Keratinocyte (primary cell): Measurements from ENCODE around the gene PI4KA. TPM values are rescaled to one million over a fixed set of nuclear protein-coding genes. Genes with fewer than 3 reads are reported as not detected.

Source experiments
- DNase-seq: peaks from one replicate; pipeline ENCODE4 v3.0.0-alpha.2; 2011; ENCODE audit warnings: low read depth, missing footprints, low spot score
- FAIRE-seq: peaks from 2 replicates; lab custom pipeline; 2011; peaks lifted over from hg19 to GRCh38; lab: Jason Lieb, UNC
- H2AFZ ChIP-seq: 2 replicates; pipeline ENCODE4 v1.6.0; 2012; ENCODE audit warnings: low read length, control low read depth, inconsistent platforms; ENCODE audit not compliant: control insufficient read depth
- H3K27ac ChIP-seq: 2 replicates; pipeline ENCODE4 v1.5.1; 2011; ENCODE audit warnings: low read length; ENCODE audit not compliant: control insufficient read depth, insufficient read depth
- H3K27me3 ChIP-seq: 3 replicates; pipeline ENCODE4 v1.6.0; 2011; ENCODE audit warnings: low read length; ENCODE audit not compliant: control insufficient read depth, insufficient read depth; ENCODE audit errors: extremely low read depth
- H3K36me3 ChIP-seq, 2 experiments: 2 replicates in 1 of 2; 3 replicates in 1 of 2; pipeline ENCODE4 v1.5.1; 2011; ENCODE audit warnings: low read length in 2 of 2, mild to moderate bottlenecking in 1 of 2; ENCODE audit not compliant: control insufficient read depth in 2 of 2, insufficient read depth in 2 of 2; ENCODE audit errors: extremely low read depth in 1 of 2
- H3K4me1 ChIP-seq: 3 replicates; pipeline ENCODE4 v1.5.1; 2011; ENCODE audit warnings: low read length; ENCODE audit not compliant: control insufficient read depth, insufficient read depth; ENCODE audit errors: extremely low read depth
- H3K4me2 ChIP-seq: 3 replicates; pipeline ENCODE4 v1.6.0; 2011; ENCODE audit warnings: low read depth, low read length; ENCODE audit not compliant: control insufficient read depth, insufficient read depth; ENCODE audit errors: extremely low read depth
- H3K4me3 ChIP-seq, 3 experiments: fragments of 200-600 bp in 1 of 3; sonication (generic) in 1 of 3; 2 replicates in 2 of 3; 3 replicates in 1 of 3; pipeline ENCODE4 v1.5.1; 2011 to 2016; ENCODE audit warnings: low read length in 3 of 3, mild to moderate bottlenecking in 3 of 3, control low read depth in 2 of 3, inconsistent platforms in 1 of 3, low read depth in 1 of 3, mixed read lengths in 1 of 3, mixed run types in 1 of 3, moderate library complexity in 1 of 3; ENCODE audit not compliant: control insufficient read depth in 2 of 3, insufficient read depth in 2 of 3; ENCODE audit errors: extremely low read depth in 1 of 3
- H3K79me2 ChIP-seq: 2 replicates; pipeline ENCODE4 v1.6.0; 2012; ENCODE audit warnings: low read length; ENCODE audit not compliant: control insufficient read depth, insufficient read depth
- H3K9ac ChIP-seq: 3 replicates; pipeline ENCODE4 v1.6.0; 2011; ENCODE audit warnings: low read length; ENCODE audit not compliant: control insufficient read depth, insufficient read depth; ENCODE audit errors: extremely low read depth
- H3K9me1 ChIP-seq: 3 replicates; pipeline ENCODE4 v1.6.0; 2011; ENCODE audit warnings: low read length; ENCODE audit not compliant: control insufficient read depth, insufficient read depth; ENCODE audit errors: extremely low read depth
- H3K9me3 ChIP-seq: 2 replicates; pipeline ENCODE4 v1.5.1; 2012; ENCODE audit warnings: low read depth, low read length; ENCODE audit not compliant: control insufficient read depth
- H4K20me1 ChIP-seq: 3 replicates; pipeline ENCODE4 v1.6.0; 2011; ENCODE audit warnings: low read length; ENCODE audit not compliant: control insufficient read depth, insufficient read depth; ENCODE audit errors: extremely low read depth
- EZH2 ChIP-seq: IDR thresholded peaks from one replicate; pipeline ENCODE4 v1.6.1; 2012; ENCODE audit warnings: inconsistent platforms, mild to moderate bottlenecking, low read length, moderate library complexity
- dilution Hi-C: fragments of 300-500 bp; cut with MboI; formaldehyde crosslinking; loops from one replicate; pipeline ENCODE4 v1.7.0; 2020; ENCODE audit warnings: low sequenced_read_pairs; ENCODE audit not compliant: extremely low pct_ligation_motif_present
- polyA plus RNA-seq, 5 experiments: library from polyadenylated mRNA; depleted of rRNA in 3 of 5; stranded (reverse) in 3 of 5; stranded (forward) in 1 of 5; unstranded in 1 of 5; fragments of >200 nt; gene quantifications; 1 replicate in 1 of 5; 2 replicates in 3 of 5; 3 replicates in 1 of 5; pipeline versions ENCODE4 v1.2.1 to v1.2.3, GENCODE V29; 2011 to 2012; ENCODE audit warnings: missing spikeins in 2 of 5, low read depth in 1 of 5, low replicate concordance in 1 of 5
- TF ChIP-seq, protein P1 (sequence below), 3 experiments: IDR thresholded peaks in 1 of 3; conservative IDR thresholded peaks in 1 of 3; optimal IDR thresholded peaks in 1 of 3; 2 replicates in 2 of 3; 3 replicates in 1 of 3; pipeline versions ENCODE3 to v1.5.1; 2011; ENCODE audit warnings: low read length in 3 of 3, mild to moderate bottlenecking in 3 of 3, moderate library complexity in 2 of 3, control low read depth in 1 of 3, inconsistent platforms in 1 of 3; ENCODE audit not compliant: insufficient read depth in 2 of 3; ENCODE audit errors: extremely low read depth in 1 of 3

PI4KA gene
- polyA plus RNA-seq, 1 donor (not counting 4 experiments of a cell fraction or from before 2014, with no cell fraction given), result 13.6 TPM

- H4K20me1 ChIP-seq, result no peaks in the 10 kb centered on the region
- no peaks in the 10 kb centered on the region for H3K27me3 ChIP-seq
- H3K36me3 ChIP-seq, result peaks cover 23 to 32% of the 10 kb centered on the region in 2 experiments
- no peak overlapping the region for H2AFZ ChIP-seq
- FAIRE-seq, result peak; percentile 87
- peaks cover 9% of the 10 kb centered on the region for H3K4me1 ChIP-seq
- no peaks in the 10 kb centered on the region for H3K79me2 ChIP-seq
- dilution Hi-C loops, result no loop called here
- TF ChIP-seq, protein P1, sequence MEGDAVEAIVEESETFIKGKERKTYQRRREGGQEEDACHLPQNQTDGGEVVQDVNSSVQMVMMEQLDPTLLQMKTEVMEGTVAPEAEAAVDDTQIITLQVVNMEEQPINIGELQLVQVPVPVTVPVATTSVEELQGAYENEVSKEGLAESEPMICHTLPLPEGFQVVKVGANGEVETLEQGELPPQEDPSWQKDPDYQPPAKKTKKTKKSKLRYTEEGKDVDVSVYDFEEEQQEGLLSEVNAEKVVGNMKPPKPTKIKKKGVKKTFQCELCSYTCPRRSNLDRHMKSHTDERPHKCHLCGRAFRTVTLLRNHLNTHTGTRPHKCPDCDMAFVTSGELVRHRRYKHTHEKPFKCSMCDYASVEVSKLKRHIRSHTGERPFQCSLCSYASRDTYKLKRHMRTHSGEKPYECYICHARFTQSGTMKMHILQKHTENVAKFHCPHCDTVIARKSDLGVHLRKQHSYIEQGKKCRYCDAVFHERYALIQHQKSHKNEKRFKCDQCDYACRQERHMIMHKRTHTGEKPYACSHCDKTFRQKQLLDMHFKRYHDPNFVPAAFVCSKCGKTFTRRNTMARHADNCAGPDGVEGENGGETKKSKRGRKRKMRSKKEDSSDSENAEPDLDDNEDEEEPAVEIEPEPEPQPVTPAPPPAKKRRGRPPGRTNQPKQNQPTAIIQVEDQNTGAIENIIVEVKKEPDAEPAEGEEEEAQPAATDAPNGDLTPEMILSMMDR (optimal IDR thresholded peaks at IDR 0.05 in 1 of 3, IDR thresholded peaks at IDR 0.05 in 1 of 3, conservative IDR thresholded peaks at IDR 0.05 in 1 of 3; ENCODE audit: extremely low read depth in 1 of 3, insufficient read depth in 2 of 3, low read length in 3 of 3), result no peak
- no peak for TF ChIP-seq EZH2
- H3K27ac ChIP-seq, result no peak overlapping the region
- DNase-seq, result peak; percentile 28
- H3K4me3 ChIP-seq, result no peak overlapping the region
- H3K9me1 ChIP-seq, result no peaks in the 10 kb centered on the region
- no peak overlapping the region for H3K9ac ChIP-seq
- H3K4me2 ChIP-seq, result no peak overlapping the region
- no peaks in the 10 kb centered on the region for H3K9me3 ChIP-seq
Measured at GRCh38 chr22:20807315-20807752, 51.3 kb downstream of the PI4KA start.

DNA sequence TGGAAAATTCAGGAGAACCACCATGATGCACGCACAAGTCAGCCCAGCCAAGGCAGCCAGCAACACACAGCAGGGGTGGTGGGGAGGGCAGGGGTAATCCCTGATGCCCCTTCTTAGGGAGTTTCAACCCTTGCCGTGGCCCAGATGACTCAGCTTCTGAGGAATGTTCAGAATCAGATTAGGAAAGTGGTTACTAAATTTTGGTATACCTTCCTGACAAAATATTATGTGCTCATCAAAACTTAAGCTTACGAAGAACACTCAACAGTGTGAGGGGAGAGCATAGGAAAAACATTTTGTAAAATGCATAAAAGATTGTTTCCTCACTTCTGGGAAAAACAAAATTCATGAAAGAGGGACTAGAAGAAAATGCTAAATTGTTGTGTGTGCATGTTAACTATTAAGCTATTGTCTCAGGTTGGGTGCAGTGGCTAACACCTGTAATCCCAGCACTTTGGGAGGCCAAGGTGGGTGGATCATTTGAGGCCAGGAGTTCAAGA lies 52.6 kb downstream of the PI4KA start:
- H3K9me1 ChIP-seq, result no peaks in the 10 kb centered on the region
- TF ChIP-seq, protein P1 (optimal IDR thresholded peaks at IDR 0.05 in 1 of 3, IDR thresholded peaks at IDR 0.05 in 1 of 3, conservative IDR thresholded peaks at IDR 0.05 in 1 of 3; ENCODE audit: extremely low read depth in 1 of 3, insufficient read depth in 2 of 3, low read length in 3 of 3), result no peak
- TF ChIP-seq EZH2, result no peak
- FAIRE-seq (no peak), DNase-seq (no peak)
- H2AFZ ChIP-seq, result no peak overlapping the region
- H3K79me2 ChIP-seq, result no peaks in the 10 kb centered on the region
- H3K27me3 ChIP-seq, result no peaks in the 10 kb centered on the region
- no peaks in the 10 kb centered on the region for H3K9me3 ChIP-seq
- peaks cover 9% of the 10 kb centered on the region for H3K4me1 ChIP-seq
- no peak overlapping the region for H3K27ac ChIP-seq
- dilution Hi-C loops, result no loop called here
- peaks cover 23 to 30% of the 10 kb centered on the region in 2 experiments for H3K36me3 ChIP-seq
- no peak overlapping the region for H3K4me3 ChIP-seq
- H3K4me2 ChIP-seq, result no peak overlapping the region
- no peak overlapping the region for H3K9ac ChIP-seq
- no peaks in the 10 kb centered on the region for H4K20me1 ChIP-seq
